IMR-90 (cell line): ENCODE data around the gene IFNA13.

Source experiments
- BHLHE40 ChIP-seq: fragments of 150-350 bp; IDR thresholded peaks from 2 replicates; pipeline ENCODE4 v1.6.1; 2016; ENCODE audit warnings: mild to moderate bottlenecking, low read depth, low read length
- CTCF ChIP-seq: conservative IDR thresholded peaks from 2 replicates; pipeline ENCODE4 v1.5.1; 2012; ENCODE audit warnings: mild to moderate bottlenecking, low read depth, low read length, improper control_type of control experiment
- ELK1 ChIP-seq: fragments of 150-350 bp; IDR thresholded peaks from 2 replicates; pipeline ENCODE4 v1.6.1; 2016; ENCODE audit warnings: low read depth, mild to moderate bottlenecking, low read length, moderate library complexity, borderline replicate concordance
- FOS ChIP-seq: fragments of 150-350 bp; IDR thresholded peaks from 2 replicates; pipeline ENCODE4 v1.6.1; 2016; ENCODE audit warnings: low read depth, low read length
- MAFK ChIP-seq: IDR thresholded peaks from 2 replicates; pipeline ENCODE4 v1.6.1; 2012; ENCODE audit warnings: low read depth, low read length, improper control_type of control experiment
- NFE2L2 ChIP-seq: fragments of 150-350 bp; IDR thresholded peaks from 2 replicates; pipeline ENCODE4 v1.6.1; 2016; ENCODE audit warnings: low read depth, mild to moderate bottlenecking, low read length
- POLR2A ChIP-seq: IDR thresholded peaks from 2 replicates; pipeline ENCODE4 v1.6.1; 2012; ENCODE audit warnings: mild to moderate bottlenecking, low read depth, low read length
- RAD21 ChIP-seq: IDR thresholded peaks from 2 replicates; pipeline ENCODE4 v1.6.1; 2012; ENCODE audit warnings: low read length, improper control_type of control experiment
- RCOR1 ChIP-seq: IDR thresholded peaks from 2 replicates; pipeline ENCODE4 v1.6.1; 2012; ENCODE audit warnings: mild to moderate bottlenecking, low read length, improper control_type of control experiment; ENCODE audit not compliant: insufficient replicate concordance
- RFX5 ChIP-seq: IDR thresholded peaks from 2 replicates; pipeline ENCODE4 v1.8.0; 2012; ENCODE audit warnings: low read depth, mild to moderate bottlenecking, low read length, moderate library complexity
- SMC3 ChIP-seq: fragments of 150-350 bp; IDR thresholded peaks from 2 replicates; pipeline ENCODE4 v1.6.1; 2016; ENCODE audit warnings: low read depth, mild to moderate bottlenecking, antibody characterized with exemption, low read length, moderate library complexity
- USF2 ChIP-seq: fragments of 150-350 bp; IDR thresholded peaks from 2 replicates; pipeline ENCODE4 v1.6.1; 2017; ENCODE audit warnings: mild to moderate bottlenecking, antibody characterized with exemption, low read length, low read depth

GRCh38 chr9:21322911-21323461, 44.9 kb downstream of the IFNA13 start:
- TF ChIP-seq CTCF = no peak
- no peak for TF ChIP-seq FOS
- TF ChIP-seq SMC3 = no peak
- TF ChIP-seq BHLHE40 = no peak
- no peak for TF ChIP-seq POLR2A
- TF ChIP-seq MAFK = no peak
- TF ChIP-seq RCOR1 = no peak
- no peak for TF ChIP-seq RAD21
- TF ChIP-seq ELK1 = no peak
- TF ChIP-seq RFX5 = no peak
- no peak for TF ChIP-seq USF2
- no peak for TF ChIP-seq NFE2L2
